Thyroid gland (tissue), 4 donors: ENCODE measurements around the gene APRT.

Source experiments
- POLR2A ChIP-seq, 2 donors: fragments of 450-650 bp; IDR thresholded peaks; one replicate each; pipeline ENCODE4 v1.6.1; 2017; ENCODE audit warnings: antibody characterized with exemption in 2 of 2, mild to moderate bottlenecking in 2 of 2, moderate library complexity in 1 of 2
- TF ChIP-seq, protein P1 (sequence below), 6 experiments: fragments of 200-600 bp in 3 of 6; fragments of 450-650 bp in 3 of 6; sonication (generic) in 3 of 6; IDR thresholded peaks; one replicate each; pipeline ENCODE4 v1.5.1; 2016 to 2019; ENCODE audit warnings: antibody characterized with exemption in 6 of 6, mild to moderate bottlenecking in 2 of 6, inconsistent platforms in 1 of 6, moderate library complexity in 1 of 6

DNA sequence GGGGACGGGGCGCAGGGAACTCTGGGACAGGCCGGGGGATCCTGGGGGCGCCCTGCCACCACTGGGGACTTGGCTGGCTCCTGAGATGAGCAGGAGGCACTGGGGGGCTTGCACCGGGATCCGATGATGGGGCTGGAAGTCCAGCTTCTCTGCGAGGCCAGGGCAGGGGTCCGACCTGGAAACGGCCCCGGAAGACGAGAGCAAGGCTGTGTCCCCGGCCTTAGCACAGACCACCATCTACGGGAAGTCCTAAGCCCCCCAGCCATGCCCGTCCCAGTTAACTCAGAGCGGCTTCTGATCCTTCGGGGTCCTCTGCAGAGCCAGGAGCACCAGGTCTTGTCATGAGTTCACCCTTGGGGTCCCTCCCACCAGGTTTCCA, 7.6 kb downstream of the APRT start:
- TF ChIP-seq, protein P1, sequence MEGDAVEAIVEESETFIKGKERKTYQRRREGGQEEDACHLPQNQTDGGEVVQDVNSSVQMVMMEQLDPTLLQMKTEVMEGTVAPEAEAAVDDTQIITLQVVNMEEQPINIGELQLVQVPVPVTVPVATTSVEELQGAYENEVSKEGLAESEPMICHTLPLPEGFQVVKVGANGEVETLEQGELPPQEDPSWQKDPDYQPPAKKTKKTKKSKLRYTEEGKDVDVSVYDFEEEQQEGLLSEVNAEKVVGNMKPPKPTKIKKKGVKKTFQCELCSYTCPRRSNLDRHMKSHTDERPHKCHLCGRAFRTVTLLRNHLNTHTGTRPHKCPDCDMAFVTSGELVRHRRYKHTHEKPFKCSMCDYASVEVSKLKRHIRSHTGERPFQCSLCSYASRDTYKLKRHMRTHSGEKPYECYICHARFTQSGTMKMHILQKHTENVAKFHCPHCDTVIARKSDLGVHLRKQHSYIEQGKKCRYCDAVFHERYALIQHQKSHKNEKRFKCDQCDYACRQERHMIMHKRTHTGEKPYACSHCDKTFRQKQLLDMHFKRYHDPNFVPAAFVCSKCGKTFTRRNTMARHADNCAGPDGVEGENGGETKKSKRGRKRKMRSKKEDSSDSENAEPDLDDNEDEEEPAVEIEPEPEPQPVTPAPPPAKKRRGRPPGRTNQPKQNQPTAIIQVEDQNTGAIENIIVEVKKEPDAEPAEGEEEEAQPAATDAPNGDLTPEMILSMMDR (IDR thresholded peaks at IDR 0.05), result no peak
- TF ChIP-seq POLR2A (IDR thresholded peaks at IDR 0.05), result no peak
